Measurements from ENCODE around the gene DUSP2.

DUSP2 gene

GRCh38 chr2:96106991-96107707, 38.1 kb downstream of the DUSP2 start:
- no peaks in the 10 kb centered on the region for H3K36me3 ChIP-seq (ENCODE audit: control insufficient read depth, insufficient read depth, low read length)
- 86 to 97% methylated on average over 7 to 8 of the region's 9 CpGs for WGBS, 2 experiments (ENCODE audit: insufficient coverage in 2 of 2)
- no peak overlapping the region for H3K4me3 ChIP-seq (ENCODE audit: extremely low read depth, insufficient read depth, low read length, poor library complexity, severe bottlenecking)
- peaks cover 17% of the 10 kb centered on the region for H3K9me3 ChIP-seq (ENCODE audit: control insufficient read depth, low read length)
- no peak overlapping the region for H3K27ac ChIP-seq (ENCODE audit: low read depth, low read length, severe bottlenecking)
- H3K4me1 ChIP-seq (ENCODE audit: control insufficient read depth, insufficient read depth, low read length, poor library complexity, severe bottlenecking): peaks cover 20% of the 10 kb centered on the region

GRCh38 chr2:96105994-96106715, 39.1 kb downstream of the DUSP2 start:
- Histone ChIP-seq H3K36me3 (ENCODE audit: control insufficient read depth, insufficient read depth, low read length) (no peaks in the 10 kb centered on the region), H3K9me3 (ENCODE audit: control insufficient read depth, low read length) (peaks cover 17% of the 10 kb centered on the region), H3K27ac (ENCODE audit: low read depth, low read length, severe bottlenecking) (no peak overlapping the region), H3K4me3 (ENCODE audit: extremely low read depth, insufficient read depth, low read length, poor library complexity, severe bottlenecking) (no peak overlapping the region), H3K4me1 (ENCODE audit: control insufficient read depth, insufficient read depth, low read length, poor library complexity, severe bottlenecking) (peaks cover 27% of the 10 kb centered on the region)
- 94 to 97% methylated on average over 6 of the region's 8 CpGs for WGBS, 2 experiments (ENCODE audit: insufficient coverage in 2 of 2)

GRCh38 chr2:96105152-96105915, 39.9 kb downstream of the DUSP2 start:
- H3K27ac ChIP-seq (ENCODE audit: low read depth, low read length, severe bottlenecking): no peak overlapping the region
- peaks cover 17% of the 10 kb centered on the region for H3K9me3 ChIP-seq (ENCODE audit: control insufficient read depth, low read length)
- no peaks in the 10 kb centered on the region for H3K36me3 ChIP-seq (ENCODE audit: control insufficient read depth, insufficient read depth, low read length)
- no peak overlapping the region for H3K4me3 ChIP-seq (ENCODE audit: extremely low read depth, insufficient read depth, low read length, poor library complexity, severe bottlenecking)
- WGBS, 2 experiments (ENCODE audit: insufficient coverage in 2 of 2): 100% methylated on average over 3 of the region's 3 CpGs
- peaks cover 32% of the 10 kb centered on the region for H3K4me1 ChIP-seq (ENCODE audit: control insufficient read depth, insufficient read depth, low read length, poor library complexity, severe bottlenecking)

- 89 to 100% methylated on average over 3 to 4 of the region's 6 CpGs for WGBS, 2 experiments (ENCODE audit: insufficient coverage in 2 of 2)
- Histone ChIP-seq H3K9me3 (ENCODE audit: control insufficient read depth, low read length) (peaks cover 17% of the 10 kb centered on the region), H3K36me3 (ENCODE audit: control insufficient read depth, insufficient read depth, low read length) (no peaks in the 10 kb centered on the region), H3K4me3 (ENCODE audit: extremely low read depth, insufficient read depth, low read length, poor library complexity, severe bottlenecking) (no peak overlapping the region), H3K4me1 (ENCODE audit: control insufficient read depth, insufficient read depth, low read length, poor library complexity, severe bottlenecking) (peaks cover 35% of the 10 kb centered on the region), H3K27ac (ENCODE audit: low read depth, low read length, severe bottlenecking) (peak overlapping the region; percentile 5)
Observed at GRCh38 chr2:96104487-96104861, 40.8 kb downstream of the DUSP2 start.

- H3K36me3 ChIP-seq (ENCODE audit: control insufficient read depth, insufficient read depth, low read length): no peaks in the 10 kb centered on the region
- peaks cover 30% of the 10 kb centered on the region for H3K4me1 ChIP-seq (ENCODE audit: control insufficient read depth, insufficient read depth, low read length, poor library complexity, severe bottlenecking)
- peak overlapping the region; percentile 13 for H3K27ac ChIP-seq (ENCODE audit: low read depth, low read length, severe bottlenecking)
- no peak overlapping the region for H3K4me3 ChIP-seq (ENCODE audit: extremely low read depth, insufficient read depth, low read length, poor library complexity, severe bottlenecking)
- 55 to 61% methylated on average over 6 of the region's 6 CpGs for WGBS, 2 experiments (ENCODE audit: insufficient coverage in 2 of 2)
- H3K9me3 ChIP-seq (ENCODE audit: control insufficient read depth, low read length): peaks cover 17% of the 10 kb centered on the region
Observed at GRCh38 chr2:96103761-96104486, 41.3 kb downstream of the DUSP2 start.

GRCh38 chr2:96103187-96103601, 42.0 kb downstream of the DUSP2 start:
- WGBS, 2 experiments (ENCODE audit: insufficient coverage in 2 of 2): 77 to 85% methylated on average over 5 to 8 of the region's 8 CpGs
- peaks cover 17% of the 10 kb centered on the region for H3K9me3 ChIP-seq (ENCODE audit: control insufficient read depth, low read length)
- no peaks in the 10 kb centered on the region for H3K36me3 ChIP-seq (ENCODE audit: control insufficient read depth, insufficient read depth, low read length)
- H3K4me1 ChIP-seq (ENCODE audit: control insufficient read depth, insufficient read depth, low read length, poor library complexity, severe bottlenecking): peaks cover 25% of the 10 kb centered on the region
- peak overlapping the region; percentile 13 for H3K27ac ChIP-seq (ENCODE audit: low read depth, low read length, severe bottlenecking)
- H3K4me3 ChIP-seq (ENCODE audit: extremely low read depth, insufficient read depth, low read length, poor library complexity, severe bottlenecking): no peak overlapping the region

GRCh38 chr2:96102596-96103186, 42.5 kb downstream of the DUSP2 start:
- 94 to 95% methylated on average over 15 of the region's 15 CpGs for WGBS, 2 experiments (ENCODE audit: insufficient coverage in 2 of 2)
- Histone ChIP-seq H3K27ac (ENCODE audit: low read depth, low read length, severe bottlenecking) (no peak overlapping the region), H3K4me1 (ENCODE audit: control insufficient read depth, insufficient read depth, low read length, poor library complexity, severe bottlenecking) (peaks cover 22% of the 10 kb centered on the region), H3K9me3 (ENCODE audit: control insufficient read depth, low read length) (peaks cover 17% of the 10 kb centered on the region), H3K36me3 (ENCODE audit: control insufficient read depth, insufficient read depth, low read length) (no peaks in the 10 kb centered on the region), H3K4me3 (ENCODE audit: extremely low read depth, insufficient read depth, low read length, poor library complexity, severe bottlenecking) (no peak overlapping the region)

GRCh38 chr2:96100893-96101304, 44.3 kb downstream of the DUSP2 start:
- Histone ChIP-seq H3K9me3 (ENCODE audit: control insufficient read depth, low read length) (peaks cover 15% of the 10 kb centered on the region), H3K4me3 (ENCODE audit: extremely low read depth, insufficient read depth, low read length, poor library complexity, severe bottlenecking) (no peak overlapping the region), H3K27ac (ENCODE audit: low read depth, low read length, severe bottlenecking) (no peak overlapping the region), H3K4me1 (ENCODE audit: control insufficient read depth, insufficient read depth, low read length, poor library complexity, severe bottlenecking) (peaks cover 22% of the 10 kb centered on the region), H3K36me3 (ENCODE audit: control insufficient read depth, insufficient read depth, low read length) (no peaks in the 10 kb centered on the region)
- 83 to 90% methylated on average over 1 to 2 of the region's 3 CpGs for WGBS, 2 experiments (ENCODE audit: insufficient coverage in 2 of 2)

GRCh38 chr2:96099861-96100798, 45.1 kb downstream of the DUSP2 start:
- no peaks in the 10 kb centered on the region for H3K36me3 ChIP-seq (ENCODE audit: control insufficient read depth, insufficient read depth, low read length)
- H3K9me3 ChIP-seq (ENCODE audit: control insufficient read depth, low read length): peaks cover 7% of the 10 kb centered on the region
- H3K27ac ChIP-seq (ENCODE audit: low read depth, low read length, severe bottlenecking): no peak overlapping the region
- 60 to 73% methylated on average over 8 to 11 of the region's 12 CpGs for WGBS, 2 experiments (ENCODE audit: insufficient coverage in 2 of 2)
- peaks cover 22% of the 10 kb centered on the region for H3K4me1 ChIP-seq (ENCODE audit: control insufficient read depth, insufficient read depth, low read length, poor library complexity, severe bottlenecking)
- H3K4me3 ChIP-seq (ENCODE audit: extremely low read depth, insufficient read depth, low read length, poor library complexity, severe bottlenecking): no peak overlapping the region

All from mesodermal cell (in vitro differentiated cells).